Renal cortical epithelial cell (primary cell): ENCODE data around the gene KLHDC7B. TPM values are rescaled to one million over a fixed set of nuclear protein-coding genes. Genes with fewer than 3 reads are reported as not detected.

Source experiments
- DNase-seq: peaks from one replicate; pipeline ENCODE4 v3.0.0-alpha.2; 2011; ENCODE audit warnings: low read depth
- total RNA-seq: library from RNA; depleted of rRNA; stranded (reverse); fragments of >200 nt; gene quantifications from 2 replicates; pipeline ENCODE4 v1.2.3, GENCODE V29; 2014

The KLHDC7B gene
- total RNA-seq, 1 donor from 2014 or later = 0.15 TPM

DNA sequence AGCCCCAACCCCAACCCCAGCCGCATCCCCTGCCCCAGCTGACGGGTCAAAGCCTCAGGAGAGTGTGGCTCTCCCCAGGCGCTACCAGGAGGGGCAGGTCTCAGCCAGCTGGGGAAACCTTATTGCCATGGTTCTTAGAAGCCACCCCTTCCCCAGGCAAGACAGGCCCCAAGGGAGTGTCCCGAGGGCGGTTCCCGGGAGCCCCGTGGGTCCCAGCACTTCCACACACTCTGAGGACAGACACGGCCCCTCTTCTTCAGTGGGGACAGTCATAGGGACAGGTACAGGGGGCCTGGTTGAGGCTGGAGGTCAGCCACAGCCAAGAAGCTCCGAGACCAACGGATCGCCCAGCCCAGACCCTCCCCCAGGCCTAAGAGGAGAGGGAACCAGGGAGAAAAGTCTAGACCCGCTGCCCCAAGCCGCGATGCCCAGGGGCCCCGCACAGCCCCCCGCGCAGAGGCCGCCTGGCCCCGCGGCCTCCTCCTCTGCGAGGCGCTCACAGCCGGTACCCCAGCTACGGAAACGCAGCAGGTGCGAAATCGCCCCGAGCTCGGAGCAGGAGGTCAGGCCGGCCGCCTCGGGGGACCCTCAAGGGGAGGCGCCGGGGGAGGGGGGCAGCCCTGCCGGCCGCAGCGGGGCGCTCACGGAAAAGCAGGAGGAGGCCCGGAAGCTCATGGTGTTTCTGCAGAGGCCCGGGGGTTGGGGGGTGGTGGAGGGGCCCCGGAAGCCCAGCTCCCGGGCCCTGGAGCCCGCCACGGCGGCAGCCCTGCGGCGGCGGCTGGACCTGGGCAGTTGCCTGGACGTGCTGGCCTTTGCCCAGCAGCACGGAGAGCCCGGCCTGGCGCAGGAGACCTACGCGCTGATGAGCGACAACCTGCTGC, 2.6 kb downstream of the KLHDC7B start:
- no peak for DNase-seq

GRCh38 chr22:50548921-50549790, 3.5 kb downstream of the KLHDC7B start:
- DNase-seq = no peak

- DNase-seq = no peak
These were observed 4.7 kb downstream of the KLHDC7B start for GRCh38 chr22:50550395-50550794.

DNA sequence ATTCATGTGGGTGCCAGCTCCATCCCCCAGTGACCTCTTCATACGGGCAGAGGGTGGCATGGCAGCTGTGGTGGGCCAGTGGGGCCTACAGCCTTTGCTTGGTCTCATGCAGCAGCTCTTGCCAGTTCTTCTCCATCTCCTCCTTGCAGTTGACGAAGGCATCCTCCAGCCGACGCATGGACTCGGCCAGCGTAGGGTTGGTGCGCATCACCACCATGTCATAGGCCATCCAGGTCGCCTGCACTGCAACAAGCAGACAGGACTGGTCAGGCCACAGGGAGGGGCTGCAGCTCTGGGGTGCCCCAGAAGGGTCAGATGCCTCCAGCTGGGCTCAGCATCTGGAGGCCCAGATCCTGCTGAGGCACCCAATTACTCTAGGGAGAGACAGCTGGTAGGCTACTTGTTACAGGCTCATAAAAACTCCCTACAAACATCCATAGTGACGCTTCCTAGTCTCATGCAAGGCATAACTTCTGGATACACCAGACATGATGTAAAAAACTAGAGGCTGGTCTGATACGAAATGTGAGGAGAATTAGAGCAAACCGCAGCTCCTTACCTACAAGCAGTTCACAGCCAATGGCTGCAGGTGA, 5.6 kb downstream of the KLHDC7B start:
- DNase-seq = no peak

GRCh38 chr22:50553310-50553709, 7.6 kb downstream of the KLHDC7B start:
- DNase-seq = no peak

DNA sequence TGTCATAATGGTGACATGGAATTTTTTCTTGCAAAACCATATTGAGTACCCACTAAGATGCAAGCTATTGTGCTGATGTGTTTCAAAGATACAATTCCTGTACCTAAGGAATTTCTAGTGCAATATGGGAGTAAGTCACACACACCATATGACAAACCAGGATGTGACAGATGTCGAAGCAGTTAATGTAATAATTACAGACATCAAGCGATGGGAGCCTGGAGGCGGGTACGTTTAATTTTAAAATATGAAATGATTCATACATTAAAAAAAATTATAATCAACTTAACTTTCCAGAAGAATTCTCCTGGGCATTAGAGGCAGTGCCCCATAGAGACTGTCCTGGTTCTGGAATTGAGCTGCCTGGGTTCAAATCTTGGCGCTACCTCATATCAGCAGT, 11.0 kb downstream of the KLHDC7B start:
- DNase-seq = no peak

DNA sequence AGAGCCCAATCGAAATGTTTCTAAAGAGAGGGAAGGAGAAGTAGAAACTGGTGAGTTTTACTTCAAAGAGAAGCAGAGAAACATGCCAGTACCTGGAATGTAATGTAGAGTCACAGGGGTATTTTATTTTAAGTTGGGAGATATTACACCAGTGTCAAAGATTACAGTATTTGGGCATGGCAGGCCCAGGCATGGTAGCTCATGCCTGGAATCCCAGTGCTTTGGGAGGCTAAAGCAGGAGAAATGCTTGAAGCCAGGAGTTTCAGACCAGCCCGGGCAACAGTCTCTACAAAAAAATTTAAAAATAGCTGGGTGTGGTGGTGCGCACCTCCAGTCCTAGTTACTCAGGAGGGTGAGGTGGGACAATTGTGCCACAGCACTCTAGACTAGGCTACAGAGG, 14.3 kb downstream of the KLHDC7B start:
- DNase-seq = no peak

DNA sequence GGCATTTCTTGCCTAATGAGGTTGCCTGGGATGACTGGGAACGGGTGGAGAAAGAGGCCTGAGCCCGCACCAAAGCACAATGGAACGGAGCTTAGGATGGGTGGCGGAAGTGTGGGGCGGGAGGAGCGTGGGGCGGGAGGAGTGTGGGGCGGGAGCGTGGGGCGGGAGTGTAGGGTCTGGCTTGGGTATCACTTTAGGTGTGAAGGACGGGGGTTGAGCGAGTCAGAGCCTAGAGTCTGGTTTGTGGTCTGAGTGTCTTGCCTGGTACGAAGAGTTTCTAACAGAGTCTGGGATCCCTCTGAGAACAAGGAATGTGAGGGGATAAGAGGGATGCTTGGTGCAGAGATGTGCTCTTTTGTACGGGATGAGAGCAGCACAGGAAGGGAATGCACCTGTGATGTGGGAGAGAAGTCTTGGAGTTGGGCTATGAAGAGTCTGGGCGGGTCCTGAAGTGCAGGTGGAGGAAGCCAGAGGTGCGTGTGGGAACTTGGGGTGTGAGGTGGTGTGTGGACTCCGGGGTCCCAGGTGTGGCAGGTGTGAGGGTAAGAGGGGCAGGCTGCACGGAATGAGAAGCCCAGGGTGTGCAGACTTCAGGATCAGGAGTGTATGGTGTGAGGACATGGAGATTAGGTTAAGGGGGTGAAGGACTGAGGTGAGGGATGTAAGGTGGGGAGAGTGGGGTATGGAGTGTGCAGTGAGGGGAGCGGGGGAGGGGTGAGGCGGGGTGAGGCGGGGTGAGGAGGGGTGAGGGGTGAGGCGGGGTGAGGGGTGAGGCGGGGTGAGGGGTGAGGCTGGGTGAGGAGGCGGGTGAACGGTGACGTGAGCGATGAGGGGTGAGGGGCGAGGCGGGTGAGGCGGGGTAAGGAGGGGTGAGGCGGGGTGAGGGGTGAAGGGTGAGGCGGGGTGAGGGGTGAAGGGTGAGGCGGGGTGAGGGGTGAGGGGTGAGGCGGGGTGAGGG, 16.0 kb downstream of the KLHDC7B start:
- no peak for DNase-seq

GRCh38 chr22:50562523-50563412, 17.1 kb downstream of the KLHDC7B start, which contains the start of gene SYCE3:
Gene SYCE3 (minus strand): TSS chr22:50562919. CDS start chr22:50556405, 6,514 bp downstream.
- DNase-seq = peak; percentile 80

GRCh38 chr22:50563413-50564160, 17.9 kb downstream of the KLHDC7B start:
- no peak for DNase-seq

GRCh38 chr22:50564289-50564688, 18.6 kb downstream of the KLHDC7B start:
- no peak for DNase-seq

DNA sequence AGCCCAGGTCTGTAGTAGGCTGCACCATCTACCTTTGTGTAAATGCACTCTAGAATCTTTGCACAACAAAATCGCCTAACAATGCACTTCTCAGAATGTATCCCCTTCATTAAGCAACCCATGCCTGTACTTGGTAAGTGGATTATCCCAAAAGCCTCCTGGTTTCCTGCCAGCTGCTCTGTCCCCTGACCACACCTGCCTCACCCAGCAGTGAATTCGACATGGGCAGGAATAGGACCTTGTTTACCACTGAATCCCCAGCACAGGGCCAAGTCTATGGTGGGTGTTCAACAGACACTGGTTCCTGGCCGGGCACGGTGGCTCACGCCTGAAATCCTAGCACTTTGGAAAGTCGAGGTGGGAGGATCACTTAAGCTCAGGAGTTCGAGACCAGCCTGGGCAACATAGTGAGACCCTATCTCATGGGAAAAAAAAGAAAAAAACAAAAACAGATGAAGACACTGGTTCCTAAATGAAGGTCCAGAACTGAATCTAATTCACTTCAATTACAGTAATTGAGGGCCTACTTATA, 22.1 kb downstream of the KLHDC7B start:
- DNase-seq = no peak

- peak; percentile 23 for DNase-seq
These were observed 22.9 kb downstream of the KLHDC7B start for GRCh38 chr22:50568626-50569025.

- peak; percentile 20 for DNase-seq
These were observed 23.4 kb downstream of the KLHDC7B start for GRCh38 chr22:50569041-50569459.

GRCh38 chr22:50569896-50570535, 24.3 kb downstream of the KLHDC7B start:
- DNase-seq = peak; percentile 61

DNA sequence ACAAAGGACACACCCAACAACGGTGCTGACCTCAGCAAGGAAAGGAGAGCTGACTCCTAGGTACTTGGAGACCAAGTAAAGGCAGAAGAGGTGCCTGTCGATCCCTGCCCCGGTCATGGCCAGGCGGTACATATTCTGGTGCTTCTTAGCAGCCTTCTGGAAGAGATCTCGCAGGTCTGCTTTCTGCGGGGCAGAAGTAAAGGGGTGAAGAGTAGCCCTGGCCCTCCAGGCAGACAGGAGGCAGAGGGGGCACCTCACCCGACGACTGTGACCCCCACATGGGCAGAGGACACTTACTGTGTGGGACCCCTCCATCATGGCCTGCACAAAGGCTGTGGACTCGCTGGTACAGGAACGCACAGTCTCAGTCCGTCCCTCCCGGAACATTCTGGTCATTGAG, 25.2 kb downstream of the KLHDC7B start:
- DNase-seq = no peak

DNA sequence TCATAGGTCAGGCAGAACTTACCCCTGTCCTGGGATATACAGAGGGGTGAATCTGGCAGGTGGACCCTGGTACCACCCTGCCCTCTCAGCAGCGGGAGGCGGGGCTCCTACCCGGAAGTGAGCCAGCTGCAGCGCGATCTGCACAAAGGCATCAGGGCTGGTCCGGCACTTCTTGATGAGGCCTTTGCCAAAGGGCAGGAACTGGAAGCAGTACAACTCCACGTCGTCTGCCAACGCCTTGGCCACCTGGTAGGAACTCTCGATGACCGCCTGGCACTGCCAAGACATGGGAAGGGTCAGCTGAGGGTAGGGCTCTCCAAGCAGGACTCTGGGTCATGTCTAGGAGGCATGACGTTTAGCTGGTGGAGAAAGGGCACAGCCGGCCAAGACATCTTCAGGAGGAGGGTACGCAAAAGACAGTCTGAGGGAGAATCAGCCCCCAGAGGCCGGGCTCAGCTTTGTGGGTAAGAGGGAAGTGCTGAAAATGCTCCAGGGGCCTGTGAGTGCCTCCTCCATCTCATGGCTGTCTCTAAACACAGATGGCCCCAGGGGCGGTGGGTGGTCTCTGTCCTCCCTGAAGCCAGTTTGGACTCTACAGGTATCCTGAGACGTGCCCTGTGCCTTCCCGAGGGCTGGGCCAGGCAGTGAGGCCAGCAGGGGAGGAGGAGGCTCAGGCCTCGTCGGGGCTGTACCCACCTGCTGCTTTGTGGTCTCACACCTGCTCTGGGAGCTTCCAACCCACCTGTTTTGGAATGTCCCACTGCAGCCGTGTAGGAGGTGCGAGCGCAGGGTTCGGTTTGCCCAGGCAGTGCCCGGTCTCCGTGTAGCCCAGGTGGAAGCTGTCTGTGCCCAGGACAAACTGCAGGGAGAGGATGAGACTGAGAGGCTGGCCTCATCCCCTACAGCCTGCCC, 25.8 kb downstream of the KLHDC7B start:
- no peak for DNase-seq
